H1 (cell line): ENCODE results near the gene BEX3. TPM values are rescaled to one million over a fixed set of nuclear protein-coding genes. Genes with fewer than 3 reads are reported as not detected.

Source experiments
- CTCF ChIA-PET: fragments of 300-600 bp; sonication (Branson Sonifier 250); formaldehyde crosslinking; loops from one replicate; lab custom pipeline; 2021; ENCODE audit not compliant: partially characterized antibody; lab: Charles Lee
- POLR2A ChIA-PET: fragments of 300-600 bp; sonication (Branson Sonifier 250); formaldehyde crosslinking; loops from one replicate; lab custom pipeline; 2021; ENCODE audit warnings: inconsistent platforms; ENCODE audit not compliant: partially characterized antibody; lab: Charles Lee
- DNase-seq, 2 experiments: peaks; one replicate each; pipeline versions ENCODE4 v3.0.0 to v3.0.0-alpha.2; 2010 to 2022; ENCODE audit warnings: low spot score in 2 of 2, low read depth in 1 of 2, mixed read lengths in 1 of 2
- FAIRE-seq: peaks from 2 replicates; lab custom pipeline; 2011; peaks lifted over from hg19 to GRCh38; lab: Jason Lieb, UNC
- H2AFZ ChIP-seq: 2 replicates; pipeline ENCODE4 v1.8.1; 2012; ENCODE audit warnings: low read length, inconsistent platforms
- H2AK5ac ChIP-seq: 2 replicates; pipeline ENCODE4 v1.6.1; 2013; ENCODE audit warnings: low read depth, low read length
- H2BK120ac ChIP-seq: replicated peaks from 2 replicates; pipeline ENCODE3; 2013; ENCODE audit warnings: low read depth, low read length, inconsistent platforms
- H2BK12ac ChIP-seq: 2 replicates; pipeline ENCODE4 v1.6.1; 2013; ENCODE audit warnings: low read depth, low read length
- H2BK15ac ChIP-seq: 2 replicates; pipeline ENCODE4 v1.6.1; 2013; ENCODE audit warnings: low read length
- H2BK20ac ChIP-seq: 2 replicates; pipeline ENCODE4 v1.6.1; 2013; ENCODE audit warnings: low read length
- H2BK5ac ChIP-seq: 2 replicates; pipeline ENCODE4 v1.6.1; 2013; ENCODE audit warnings: low read depth, low read length
- H3K14ac ChIP-seq: 2 replicates; pipeline ENCODE4 v1.6.1; 2013; ENCODE audit warnings: inconsistent platforms; ENCODE audit not compliant: insufficient read length
- H3K18ac ChIP-seq: 2 replicates; pipeline ENCODE4 v1.6.1; 2013; ENCODE audit warnings: low read length; ENCODE audit errors: extremely low read depth
- H3K23ac ChIP-seq: 2 replicates; pipeline ENCODE4 v1.6.1; 2013; ENCODE audit warnings: inconsistent platforms; ENCODE audit not compliant: insufficient read length
- H3K23me2 ChIP-seq: 2 replicates; pipeline ENCODE4 v1.6.1; 2013; ENCODE audit warnings: low read depth, low read length
- H3K27ac ChIP-seq: 2 replicates; pipeline ENCODE4 v1.6.1; 2011; ENCODE audit warnings: low read depth, low read length, inconsistent platforms
- H3K27me3 ChIP-seq, 4 experiments: replicated peaks in 1 of 4; 1 replicate in 1 of 4; 2 replicates in 3 of 4; pipeline versions ENCODE4 v1.6.1 to v1.8.1; 2011 to 2013; ENCODE audit warnings: low read length in 3 of 4, mild to moderate bottlenecking in 3 of 4, inconsistent platforms in 2 of 4, mixed read lengths in 2 of 4, moderate library complexity in 1 of 4; ENCODE audit not compliant: control insufficient read depth in 3 of 4, insufficient read depth in 3 of 4; ENCODE audit errors: extremely low read depth in 1 of 4
- H3K36me3 ChIP-seq, 4 experiments: 2 replicates each; pipeline versions ENCODE4 v1.6.1 to v1.8.1; 2011 to 2013; ENCODE audit warnings: mild to moderate bottlenecking in 4 of 4, low read length in 3 of 4, moderate library complexity in 2 of 4, control low read depth in 1 of 4, inconsistent platforms in 1 of 4; ENCODE audit not compliant: insufficient read depth in 4 of 4, control insufficient read depth in 2 of 4
- H3K4ac ChIP-seq: replicated peaks from 2 replicates; pipeline ENCODE3; 2013; ENCODE audit warnings: low read length, low read depth, mixed read lengths, inconsistent platforms; ENCODE audit not compliant: insufficient read length
- H3K4me1 ChIP-seq, 4 experiments: replicated peaks in 1 of 4; 1 replicate in 1 of 4; 2 replicates in 3 of 4; pipeline versions ENCODE4 v1.6.1 to v1.8.1; 2011 to 2013; ENCODE audit warnings: low read length in 3 of 4, inconsistent platforms in 2 of 4, mixed read lengths in 1 of 4; ENCODE audit not compliant: insufficient read depth in 4 of 4, control insufficient read depth in 3 of 4
- H3K4me2 ChIP-seq, 2 experiments: 2 replicates each; pipeline versions ENCODE4 v1.6.1 to v1.8.1; 2011 to 2013; ENCODE audit warnings: low read depth in 2 of 2, low read length in 2 of 2, control low read depth in 1 of 2, inconsistent platforms in 1 of 2, mild to moderate bottlenecking in 1 of 2; ENCODE audit not compliant: insufficient read depth in 1 of 2
- H3K4me3 ChIP-seq, 4 experiments: fragments of 200-600, 300-600 bp in 1 of 4; sonication (generic), shearing (Covaris generic), sonication (Bioruptor Twin) in 1 of 4; 2 replicates each; pipeline versions ENCODE4 v1.5.1 to v1.8.1; 2011 to 2016; ENCODE audit warnings: low read length in 4 of 4, low read depth in 3 of 4, control low read depth in 2 of 4, inconsistent platforms in 2 of 4, mild to moderate bottlenecking in 2 of 4, mixed read lengths in 1 of 4, moderate library complexity in 1 of 4; ENCODE audit not compliant: insufficient read depth in 2 of 4; ENCODE audit errors: extremely low read depth in 1 of 4
- H3K56ac ChIP-seq: replicated peaks from 2 replicates; pipeline ENCODE3; 2013; ENCODE audit warnings: low read depth, mild to moderate bottlenecking, mixed read lengths, low read length, inconsistent platforms; ENCODE audit not compliant: insufficient read length
- H3K79me1 ChIP-seq: 2 replicates; pipeline ENCODE4 v1.6.1; 2013; ENCODE audit warnings: low read depth, low read length, control low read depth
- H3K79me2 ChIP-seq, 2 experiments: 2 replicates each; pipeline versions ENCODE4 v1.6.1 to v1.8.1; 2012 to 2013; ENCODE audit warnings: low read length in 2 of 2, mild to moderate bottlenecking in 2 of 2, inconsistent platforms in 1 of 2; ENCODE audit not compliant: insufficient read depth in 2 of 2, control insufficient read depth in 1 of 2
- H3K9ac ChIP-seq, 4 experiments: replicated peaks in 1 of 4; 1 replicate in 1 of 4; 2 replicates in 3 of 4; pipeline versions ENCODE4 v1.6.1 to v1.8.1; 2011 to 2013; ENCODE audit warnings: low read depth in 3 of 4, low read length in 3 of 4, control low read depth in 2 of 4, mild to moderate bottlenecking in 2 of 4, moderate library complexity in 2 of 4, inconsistent platforms in 1 of 4; ENCODE audit errors: extremely low read depth in 1 of 4
- H3K9me3 ChIP-seq, 2 experiments: 2 replicates each; pipeline versions ENCODE4 v1.6.1 to v1.8.1; 2012 to 2013; ENCODE audit warnings: mild to moderate bottlenecking in 2 of 2, moderate library complexity in 2 of 2, control low read depth in 1 of 2, inconsistent platforms in 1 of 2, low read depth in 1 of 2, low read length in 1 of 2, mixed read lengths in 1 of 2; ENCODE audit not compliant: insufficient read depth in 2 of 2
- H4K20me1 ChIP-seq, 2 experiments: replicated peaks in 1 of 2; 2 replicates each; pipeline versions ENCODE3 to v1.8.1; 2011 to 2013; ENCODE audit warnings: inconsistent platforms in 2 of 2, low read length in 2 of 2, mild to moderate bottlenecking in 1 of 2; ENCODE audit not compliant: insufficient read depth in 2 of 2, control insufficient read depth in 1 of 2
- H4K5ac ChIP-seq: 2 replicates; pipeline ENCODE4 v1.6.1; 2013; ENCODE audit warnings: low read length, low read depth, mixed read lengths, inconsistent platforms; ENCODE audit not compliant: insufficient read length
- H4K8ac ChIP-seq: 2 replicates; pipeline ENCODE4 v1.8.0; 2013; ENCODE audit warnings: mild to moderate bottlenecking, moderate library complexity, low read length, inconsistent platforms; ENCODE audit not compliant: insufficient read depth; ENCODE audit errors: extremely low read depth
- H4K91ac ChIP-seq: replicated peaks from 2 replicates; pipeline ENCODE3; 2013; ENCODE audit warnings: low read length, mixed read lengths, inconsistent platforms; ENCODE audit not compliant: insufficient read length
- BCL11A ChIP-seq, 2 experiments: IDR thresholded peaks; one replicate each; pipeline ENCODE4 v1.6.1; 2011; ENCODE audit warnings: low read depth in 2 of 2, low read length in 2 of 2, mild to moderate bottlenecking in 2 of 2
- CBX5 ChIP-seq: fragments of 300-800, 300-1000 bp; sonication (generic); IDR thresholded peaks from 2 replicates; pipeline ENCODE4 v1.7.1; 2016; ENCODE audit warnings: antibody characterized with exemption, low read length, low read depth
- CBX8 ChIP-seq: fragments of 300-800, 300-1000 bp; sonication (generic); IDR thresholded peaks from 2 replicates; pipeline ENCODE4 v1.7.1; 2016; ENCODE audit warnings: low read depth, low read length, borderline replicate concordance
- CEBPB ChIP-seq: IDR thresholded peaks from 2 replicates; pipeline ENCODE4 v1.6.1; 2012; ENCODE audit warnings: low read depth, low read length
- GABPA ChIP-seq: IDR thresholded peaks from 2 replicates; pipeline ENCODE4 v1.6.1; 2011; ENCODE audit warnings: mild to moderate bottlenecking, low read length, moderate library complexity, borderline replicate concordance; ENCODE audit not compliant: insufficient read depth
- JUN ChIP-seq: IDR thresholded peaks from 2 replicates; pipeline ENCODE4 v1.6.1; 2011; ENCODE audit warnings: low read depth, mild to moderate bottlenecking, improper control_type of control experiment, low read length
- KDM5A ChIP-seq: fragments of 200-600 bp; IDR thresholded peaks from 2 replicates; pipeline ENCODE4 v1.7.1; 2012; ENCODE audit warnings: mild to moderate bottlenecking, low read length, inconsistent platforms, mixed read lengths
- NRF1 ChIP-seq: IDR thresholded peaks from 2 replicates; pipeline ENCODE4 v1.6.1; 2011; ENCODE audit warnings: mild to moderate bottlenecking, low read depth, low read length, improper control_type of control experiment
- POU5F1 ChIP-seq: IDR thresholded peaks from 2 replicates; pipeline ENCODE4 v1.6.1; 2011; ENCODE audit warnings: low read depth, mild to moderate bottlenecking, low read length, moderate library complexity
- SIN3A ChIP-seq, 2 experiments: IDR thresholded peaks in 1 of 2; conservative IDR thresholded peaks in 1 of 2; 2 replicates each; pipeline ENCODE4 v1.6.1; 2011 to 2012; ENCODE audit warnings: low read length in 2 of 2, improper control_type of control experiment in 1 of 2, low read depth in 1 of 2, mild to moderate bottlenecking in 1 of 2
- YY1 ChIP-seq: IDR thresholded peaks from 2 replicates; pipeline ENCODE4 v1.6.1; 2011; ENCODE audit warnings: low read depth, mild to moderate bottlenecking, low read length
- WGBS, 2 experiments: shearing (Covaris generic) in 1 of 2; methylation state at CpG; one replicate each; pipeline versions ENCODE4 v1.1.6 to v1.1.7; 2013 to 2015; ENCODE audit warnings: low lambda C conversion rate in 2 of 2, mixed read lengths in 2 of 2, inconsistent platforms in 1 of 2, low coverage in 1 of 2, missing lambda C conversion rate in 1 of 2; ENCODE audit not compliant: insufficient replicate concordance in 2 of 2, insufficient coverage in 1 of 2, insufficient read length in 1 of 2; ENCODE audit errors: extremely low coverage in 1 of 2, missing lambda C conversion rate in 1 of 2; 5-methylcytosine and 5-hydroxymethylcytosine counted together
- polyA plus RNA-seq, 7 experiments: library from polyadenylated mRNA; depleted of rRNA in 3 of 7; stranded (reverse) in 5 of 7; unstranded in 2 of 7; fragments of >200 nt in 5 of 7; fragments of 200-250 nt in 2 of 7; gene quantifications; 1 replicate in 5 of 7; 2 replicates in 1 of 7; 4 replicates in 1 of 7; pipeline versions ENCODE4 v1.2.1 to v1.2.3, GENCODE V29; 2011 to 2013; ENCODE audit warnings: missing spikeins in 2 of 7, mixed read lengths in 2 of 7
- total RNA-seq: library from RNA; stranded (reverse); fragmentation: NEBNext Ultra II Directional; extraction: Animal tissue kit (Norgen Biotek cat#: 25700); gene quantifications from 2 replicates; pipeline ENCODE4 v1.2.1, GENCODE V29; 2021

The BEX3 gene
- total and polyA plus RNA-seq, 2 of the 8 experiments (the other 6 are each of a cell fraction or from before 2014, with no cell fraction given) = 330 to 366 TPM

DNA sequence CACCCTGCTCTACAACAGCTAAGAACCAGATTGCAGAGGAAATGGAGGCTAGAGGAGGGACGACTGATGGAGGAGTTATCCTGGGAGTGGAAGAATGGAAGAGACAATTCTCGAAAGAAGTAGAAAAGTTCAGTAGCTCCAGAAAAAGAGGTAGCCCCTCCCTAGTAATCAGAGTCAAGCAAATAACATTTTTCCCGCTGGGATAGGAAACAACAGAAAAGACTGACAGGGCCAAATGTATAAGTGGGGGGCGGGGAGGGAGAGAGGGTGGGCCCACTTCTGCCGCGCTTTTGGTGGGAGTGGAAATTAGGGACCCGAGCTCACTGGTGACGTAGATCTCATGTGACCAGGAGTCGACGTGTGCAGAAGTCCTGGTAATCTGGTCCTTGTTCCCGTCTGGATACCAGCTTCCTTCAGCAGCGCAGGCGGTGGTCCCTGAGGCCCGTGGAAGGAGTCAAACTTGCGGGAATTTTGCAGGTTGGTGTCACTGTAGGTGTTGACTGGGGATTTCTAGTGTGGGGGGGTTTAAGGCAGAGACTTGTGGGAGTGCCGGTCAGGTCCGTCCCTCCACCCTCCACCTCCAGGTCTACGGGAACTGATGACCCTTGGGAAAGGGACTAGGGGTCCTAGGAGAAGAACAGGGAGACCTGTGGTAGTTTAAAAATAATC lies 20.1 kb upstream of the BEX3 start, which contains the start of gene TCEAL9:
Gene TCEAL9 (plus strand): TSS at position 377 of the 669 bp plus-strand sequence. CDS start 1,179 bp downstream, outside the sequence.
- Histone ChIP-seq H3K9me3 (no peaks in the 10 kb centered on the region), H2BK5ac (no peak within 1 kb of the TSS), H4K8ac (peak within 1 kb of the TSS; percentile 31; the same call in 1 of the 2 replicates), H3K18ac (peak within 1 kb of the TSS; percentile 32; the same call in 1 of the 2 replicates), H3K4ac (no peak within 1 kb of the TSS), H4K20me1 (no peaks in the 10 kb centered on the region), H3K27me3 (no peaks in the 10 kb centered on the region), H2BK120ac (no peak within 1 kb of the TSS), H2AFZ (no peak within 1 kb of the TSS), H3K4me2 (peak within 1 kb of the TSS; percentile 64 to 74), H3K56ac (no peak within 1 kb of the TSS), H3K23ac (no peak within 1 kb of the TSS), H2BK12ac (no peak within 1 kb of the TSS), H3K4me3 (peak within 1 kb of the TSS; percentile 72 to 94 (median 81)), H3K79me2 (peaks cover 0 to 5% of the 10 kb centered on the region in 2 experiments; a peak in 1 of 4 replicates), H3K79me1 (no peaks in the 10 kb centered on the region), H2AK5ac (no peak within 1 kb of the TSS), H4K5ac (peak within 1 kb of the TSS; percentile 6), H3K23me2 (no peaks in the 10 kb centered on the region; the same call in 1 of the 2 replicates), H3K4me1 (no peaks in the 10 kb centered on the region), H3K27ac (peak within 1 kb of the TSS; percentile 70; the same call in 1 of the 2 replicates), H3K9ac (peak within 1 kb of the TSS; percentile 43 to 71 (median 56)), H4K91ac (no peak within 1 kb of the TSS), H2BK15ac (no peak within 1 kb of the TSS), H2BK20ac (no peak within 1 kb of the TSS), H3K14ac (no peak within 1 kb of the TSS), H3K36me3 (peaks cover 0 to 9% (median 0%) of the 10 kb centered on the region in 4 experiments; a peak in 1 of 8 replicates)
- POLR2A ChIA-PET = interaction anchor here (0.7 to 3.1 kb wide), 11 partner anchors 8 to 128 kb away, joined by 3 to 30 read pairs (median 4); partner anchors contain the start of genes BEX2 and BEX3
- peak; percentile 65 for FAIRE-seq
- DNase-seq = no peak
- 5% methylated on average over 12 of the region's 18 CpGs; no CpG with 5 or more reads in 1 of the 2 experiments for WGBS, 2 experiments
- CTCF ChIA-PET = interaction anchor here (1.2 kb wide), 1 partner anchor 19 kb away, joined by 6 read pairs; no protein-coding TSS in a partner anchor
- TF ChIP-seq GABPA = no peak
- no peak for TF ChIP-seq CEBPB
- 0 out of 2 replicates have a peak, but pooled peaks have one; percentile 30 for TF ChIP-seq YY1
- TF ChIP-seq NRF1 = no peak
- TF ChIP-seq KDM5A = no peak
- TF ChIP-seq CBX8 = no peak
- TF ChIP-seq CBX5 = no peak
- no peak for TF ChIP-seq JUN
- no peak for TF ChIP-seq SIN3A (conservative IDR thresholded peaks at IDR 0.05 in 1 of 2, IDR thresholded peaks at IDR 0.05 in 1 of 2; ENCODE audit: low read depth in 1 of 2, low read length in 2 of 2)
- TF ChIP-seq POU5F1 = no peak
- no peak for TF ChIP-seq BCL11A (IDR thresholded peaks at IDR 0.05; ENCODE audit: low read depth in 2 of 2, low read length in 2 of 2)
